ENCODE results near the gene TRIM23.

DNA sequence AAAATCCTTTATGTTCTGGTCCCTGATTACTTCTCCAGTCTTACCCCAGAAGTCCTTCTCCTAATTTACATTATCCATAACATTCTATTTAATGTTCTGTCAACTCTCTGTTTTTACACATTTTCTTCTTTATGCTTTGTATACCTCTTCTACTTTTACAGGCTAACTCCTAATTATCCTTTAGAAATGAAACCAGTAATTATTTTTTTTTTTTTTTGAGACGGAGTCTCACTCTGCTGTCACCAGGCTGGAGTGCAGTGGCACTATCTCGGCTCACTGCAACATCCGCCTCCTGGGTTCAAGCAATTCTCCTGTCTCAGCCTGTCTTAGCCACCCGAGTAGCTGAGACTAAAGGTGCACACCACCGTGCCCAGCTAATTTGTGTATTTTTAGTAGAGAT, 70.2 kb downstream of the TRIM23 start:
- TF ChIP-seq, protein P1, sequence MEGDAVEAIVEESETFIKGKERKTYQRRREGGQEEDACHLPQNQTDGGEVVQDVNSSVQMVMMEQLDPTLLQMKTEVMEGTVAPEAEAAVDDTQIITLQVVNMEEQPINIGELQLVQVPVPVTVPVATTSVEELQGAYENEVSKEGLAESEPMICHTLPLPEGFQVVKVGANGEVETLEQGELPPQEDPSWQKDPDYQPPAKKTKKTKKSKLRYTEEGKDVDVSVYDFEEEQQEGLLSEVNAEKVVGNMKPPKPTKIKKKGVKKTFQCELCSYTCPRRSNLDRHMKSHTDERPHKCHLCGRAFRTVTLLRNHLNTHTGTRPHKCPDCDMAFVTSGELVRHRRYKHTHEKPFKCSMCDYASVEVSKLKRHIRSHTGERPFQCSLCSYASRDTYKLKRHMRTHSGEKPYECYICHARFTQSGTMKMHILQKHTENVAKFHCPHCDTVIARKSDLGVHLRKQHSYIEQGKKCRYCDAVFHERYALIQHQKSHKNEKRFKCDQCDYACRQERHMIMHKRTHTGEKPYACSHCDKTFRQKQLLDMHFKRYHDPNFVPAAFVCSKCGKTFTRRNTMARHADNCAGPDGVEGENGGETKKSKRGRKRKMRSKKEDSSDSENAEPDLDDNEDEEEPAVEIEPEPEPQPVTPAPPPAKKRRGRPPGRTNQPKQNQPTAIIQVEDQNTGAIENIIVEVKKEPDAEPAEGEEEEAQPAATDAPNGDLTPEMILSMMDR (IDR thresholded peaks at IDR 0.05; ENCODE audit: low read length): no peak
- TF ChIP-seq EZH2phosphoT487 (IDR thresholded peaks at IDR 0.05; ENCODE audit: low read length) (no peak), EZH2 (optimal IDR thresholded peaks at IDR 0.05; ENCODE audit: low read depth, low read length) (no peak)

Measured in MM.1S (cell line).